ENCODE measurements around the gene YARS1.

DNA sequence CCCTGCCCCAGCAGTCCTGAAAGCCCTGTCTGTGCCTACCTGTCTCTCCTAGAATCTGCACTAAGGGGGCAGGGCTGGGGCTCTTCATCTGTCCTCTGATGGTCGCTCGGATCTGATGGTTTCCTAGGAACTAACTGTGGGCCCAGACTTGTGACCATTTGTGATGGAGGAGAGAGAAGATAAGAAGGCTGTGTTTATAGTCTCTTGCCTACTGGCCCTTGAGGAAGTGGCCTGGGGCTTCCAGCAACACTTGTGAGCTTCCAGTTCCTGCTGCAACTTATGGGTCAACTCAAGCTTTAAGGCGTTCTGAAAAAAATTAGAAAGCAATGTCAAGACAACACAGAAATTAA is 61.4 kb downstream of the YARS1 start:
- TF ChIP-seq, protein P1, sequence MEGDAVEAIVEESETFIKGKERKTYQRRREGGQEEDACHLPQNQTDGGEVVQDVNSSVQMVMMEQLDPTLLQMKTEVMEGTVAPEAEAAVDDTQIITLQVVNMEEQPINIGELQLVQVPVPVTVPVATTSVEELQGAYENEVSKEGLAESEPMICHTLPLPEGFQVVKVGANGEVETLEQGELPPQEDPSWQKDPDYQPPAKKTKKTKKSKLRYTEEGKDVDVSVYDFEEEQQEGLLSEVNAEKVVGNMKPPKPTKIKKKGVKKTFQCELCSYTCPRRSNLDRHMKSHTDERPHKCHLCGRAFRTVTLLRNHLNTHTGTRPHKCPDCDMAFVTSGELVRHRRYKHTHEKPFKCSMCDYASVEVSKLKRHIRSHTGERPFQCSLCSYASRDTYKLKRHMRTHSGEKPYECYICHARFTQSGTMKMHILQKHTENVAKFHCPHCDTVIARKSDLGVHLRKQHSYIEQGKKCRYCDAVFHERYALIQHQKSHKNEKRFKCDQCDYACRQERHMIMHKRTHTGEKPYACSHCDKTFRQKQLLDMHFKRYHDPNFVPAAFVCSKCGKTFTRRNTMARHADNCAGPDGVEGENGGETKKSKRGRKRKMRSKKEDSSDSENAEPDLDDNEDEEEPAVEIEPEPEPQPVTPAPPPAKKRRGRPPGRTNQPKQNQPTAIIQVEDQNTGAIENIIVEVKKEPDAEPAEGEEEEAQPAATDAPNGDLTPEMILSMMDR (conservative IDR thresholded peaks at IDR 0.05; ENCODE audit: low read length) = no peak
- TF ChIP-seq EZH2phosphoT487 (IDR thresholded peaks at IDR 0.05; ENCODE audit: borderline replicate concordance) = no peak
